Brain pericyte (primary cell): Measurements from ENCODE around the gene MPP4.
"Not testable (repeated sequence)": the region's sequence is repeated elsewhere in the genome, so short reads cannot be mapped to it uniquely, and the experiment has no call there.

Source experiments
- DNase-seq: peaks from one replicate; pipeline ENCODE4 v3.0.0-alpha.2; 2012; ENCODE audit warnings: low read depth, low spot score

MPP4 gene

GRCh38 chr2:201673546-201673945 is 24.9 kb downstream of the MPP4 start:
- no peak for DNase-seq

GRCh38 chr2:201671205-201671604 is 27.2 kb downstream of the MPP4 start:
- not testable (repeated sequence) for DNase-seq

GRCh38 chr2:201669865-201670264 is 28.6 kb downstream of the MPP4 start:
- DNase-seq: no peak

GRCh38 chr2:201668402-201668910 is 30.0 kb downstream of the MPP4 start:
- no peak for DNase-seq

GRCh38 chr2:201664334-201664733 is 34.1 kb downstream of the MPP4 start:
- DNase-seq: no peak

GRCh38 chr2:201661366-201661765 is 37.1 kb downstream of the MPP4 start:
- DNase-seq: no peak

- no peak for DNase-seq
Measured at GRCh38 chr2:201660293-201660895, 38.0 kb downstream of the MPP4 start.

GRCh38 chr2:201656740-201657139 is 41.7 kb downstream of the MPP4 start:
- DNase-seq: no peak

- no peak for DNase-seq
Measured at GRCh38 chr2:201656102-201656501, 42.3 kb downstream of the MPP4 start.

GRCh38 chr2:201654616-201655384 is 43.6 kb downstream of the MPP4 start:
- DNase-seq: no peak

GRCh38 chr2:201653221-201653620 is 45.2 kb downstream of the MPP4 start:
- no peak for DNase-seq

- no peak for DNase-seq
Measured at GRCh38 chr2:201649442-201649841, 49.0 kb downstream of the MPP4 start.

GRCh38 chr2:201647431-201647830 is 51.0 kb downstream of the MPP4 start:
- DNase-seq: no peak

GRCh38 chr2:201644001-201644400 is 54.4 kb downstream of the MPP4 start:
- no peak for DNase-seq

- DNase-seq: no peak
Measured at GRCh38 chr2:201643216-201643890, 55.1 kb downstream of the MPP4 start, which contains the start of gene TMEM237. TSS of gene TMEM237 (minus strand) at chr2:201643503. CDS start at chr2:201643400, 103 bp downstream.

GRCh38 chr2:201642579-201643215 is 55.7 kb downstream of the MPP4 start:
- DNase-seq: peak; percentile 30

GRCh38 chr2:201642086-201642578 is 56.3 kb downstream of the MPP4 start:
- no peak for DNase-seq

- no peak for DNase-seq
Measured at GRCh38 chr2:201639205-201639604, 59.2 kb downstream of the MPP4 start.

- DNase-seq: no peak
Measured at GRCh38 chr2:201638326-201638725, 60.1 kb downstream of the MPP4 start.

- no peak for DNase-seq
Measured at GRCh38 chr2:201633661-201634249, 64.7 kb downstream of the MPP4 start.

- DNase-seq: no peak
Measured at GRCh38 chr2:201631041-201631440, 67.4 kb downstream of the MPP4 start.
